Fibroblast of the aortic adventitia (primary cell): Measurements from ENCODE around the gene SPRING1. TPM values are rescaled to one million over a fixed set of nuclear protein-coding genes. Genes with fewer than 3 reads are reported as not detected.
"Not testable (repeated sequence)": the region's sequence is repeated elsewhere in the genome, so short reads cannot be mapped to it uniquely, and the experiment has no call there.

ENCODE experiments used
- DNase-seq: peaks from one replicate; pipeline ENCODE4 v3.0.0-alpha.2; 2010; ENCODE audit warnings: low read depth
- H3K4me3 ChIP-seq: 2 replicates; pipeline ENCODE4 v1.5.1; 2011; ENCODE audit warnings: low read depth, mild to moderate bottlenecking, control low read depth, low read length, moderate library complexity
- CTCF ChIP-seq: IDR thresholded peaks from 2 replicates; pipeline ENCODE4 v1.5.1; 2011; ENCODE audit warnings: mild to moderate bottlenecking, low read length, control low read depth, inconsistent platforms; ENCODE audit not compliant: insufficient read depth
- total RNA-seq: library from RNA; depleted of rRNA; stranded (reverse); fragments of >200 nt; gene quantifications from 2 replicates; pipeline ENCODE4 v1.2.3, GENCODE V29; 2012; ENCODE audit warnings: low replicate concordance

The SPRING1 gene
- total RNA-seq, 1 donor, result 24.4 TPM

- H3K4me3 ChIP-seq, result no peak overlapping the region
- no peak for TF ChIP-seq CTCF
- DNase-seq, result no peak
These were observed 22.8 kb upstream of the SPRING1 start for GRCh38 chr12:116760622-116761020.

GRCh38 chr12:116759783-116760621 is 22.1 kb upstream of the SPRING1 start:
- no peak overlapping the region for H3K4me3 ChIP-seq
- peak; percentile 51 for DNase-seq
- TF ChIP-seq CTCF, result no peak

GRCh38 chr12:116754783-116755182 is 16.9 kb upstream of the SPRING1 start:
- not testable (repeated sequence) for H3K4me3 ChIP-seq, DNase-seq

- not testable (repeated sequence) for H3K4me3 ChIP-seq, DNase-seq
These were observed 16.2 kb upstream of the SPRING1 start for GRCh38 chr12:116754097-116754496.

GRCh38 chr12:116750298-116750697 is 12.4 kb upstream of the SPRING1 start:
- H3K4me3 ChIP-seq, result no peak overlapping the region
- no peak for DNase-seq
- no peak for TF ChIP-seq CTCF

- TF ChIP-seq CTCF, result no peak
- DNase-seq, result no peak
- H3K4me3 ChIP-seq, result no peak overlapping the region
These were observed 12.0 kb upstream of the SPRING1 start for GRCh38 chr12:116749884-116750283.

GRCh38 chr12:116745554-116745953 is 7.7 kb upstream of the SPRING1 start:
- TF ChIP-seq CTCF, result no peak
- H3K4me3 ChIP-seq, result no peak overlapping the region
- no peak for DNase-seq

GRCh38 chr12:116744766-116745165 is 6.9 kb upstream of the SPRING1 start:
- no peak for TF ChIP-seq CTCF
- DNase-seq, result no peak
- no peak overlapping the region for H3K4me3 ChIP-seq

GRCh38 chr12:116742787-116743186 is 4.9 kb upstream of the SPRING1 start:
- DNase-seq, H3K4me3 ChIP-seq: not testable (repeated sequence)
